Measurements from ENCODE around the gene TAF3.

DNA sequence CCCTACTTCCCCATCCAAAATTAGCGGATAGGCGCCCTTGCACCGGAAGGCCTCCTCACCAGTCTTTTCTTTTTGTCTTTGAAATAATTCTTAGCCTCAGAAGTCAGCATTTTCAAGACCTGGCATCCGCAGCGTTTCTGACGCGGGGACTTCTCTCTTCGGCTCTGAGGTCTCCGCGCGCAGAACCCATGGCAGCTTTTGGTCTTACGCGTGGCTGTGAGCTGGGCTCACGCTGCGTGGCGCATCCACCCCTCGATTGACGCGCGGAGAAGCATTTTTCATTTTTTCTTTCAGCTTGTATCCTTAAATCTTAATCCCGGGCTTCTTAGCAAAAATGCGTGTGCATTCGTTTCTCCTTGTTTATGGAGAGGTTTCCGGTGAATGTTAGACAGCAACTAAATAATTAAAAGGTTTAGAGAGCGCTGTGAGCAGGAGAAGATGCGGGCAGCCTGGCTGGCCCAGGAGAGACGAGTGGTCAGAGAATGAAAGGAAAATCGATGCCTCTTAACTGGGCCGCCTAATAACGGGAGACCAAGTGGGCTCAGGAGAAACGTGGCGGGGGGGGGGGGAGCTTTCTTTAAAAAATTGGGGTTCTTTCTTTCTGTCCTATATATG is 234.1 kb downstream of the TAF3 start:
- TF ChIP-seq, protein P1, sequence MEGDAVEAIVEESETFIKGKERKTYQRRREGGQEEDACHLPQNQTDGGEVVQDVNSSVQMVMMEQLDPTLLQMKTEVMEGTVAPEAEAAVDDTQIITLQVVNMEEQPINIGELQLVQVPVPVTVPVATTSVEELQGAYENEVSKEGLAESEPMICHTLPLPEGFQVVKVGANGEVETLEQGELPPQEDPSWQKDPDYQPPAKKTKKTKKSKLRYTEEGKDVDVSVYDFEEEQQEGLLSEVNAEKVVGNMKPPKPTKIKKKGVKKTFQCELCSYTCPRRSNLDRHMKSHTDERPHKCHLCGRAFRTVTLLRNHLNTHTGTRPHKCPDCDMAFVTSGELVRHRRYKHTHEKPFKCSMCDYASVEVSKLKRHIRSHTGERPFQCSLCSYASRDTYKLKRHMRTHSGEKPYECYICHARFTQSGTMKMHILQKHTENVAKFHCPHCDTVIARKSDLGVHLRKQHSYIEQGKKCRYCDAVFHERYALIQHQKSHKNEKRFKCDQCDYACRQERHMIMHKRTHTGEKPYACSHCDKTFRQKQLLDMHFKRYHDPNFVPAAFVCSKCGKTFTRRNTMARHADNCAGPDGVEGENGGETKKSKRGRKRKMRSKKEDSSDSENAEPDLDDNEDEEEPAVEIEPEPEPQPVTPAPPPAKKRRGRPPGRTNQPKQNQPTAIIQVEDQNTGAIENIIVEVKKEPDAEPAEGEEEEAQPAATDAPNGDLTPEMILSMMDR (IDR thresholded peaks at IDR 0.05), result no peak
- TF ChIP-seq EZH2 (IDR thresholded peaks at IDR 0.05), result no peak

All from neural progenitor cell (in vitro differentiated cells).